RWPE1 (cell line): Measurements from ENCODE around the gene PUS7.

Source experiments
- CTCF ChIA-PET: fragments of 350-600 bp; sonication (Branson Sonifier 250); formaldehyde crosslinking; extraction: SDS; loops from one replicate; lab custom pipeline; 2021; lab: Yijun Ruan, JAX
- POLR2A ChIA-PET: fragments of 400-600 bp; formaldehyde crosslinking; extraction: SDS; loops from one replicate; lab custom pipeline; 2020; ENCODE audit warnings: antibody characterized with exemption; ENCODE audit not compliant: low non-redundant PET; lab: Yijun Ruan, JAX
- DNase-seq: peaks from one replicate; pipeline ENCODE4 v3.0.0; 2012; ENCODE audit warnings: low spot score
- H3K27ac ChIP-seq: fragments of 450-650 bp; 2 replicates; pipeline ENCODE4 v1.5.1; 2017
- TF ChIP-seq, protein P1 (sequence below): fragments of 450-650 bp; conservative IDR thresholded peaks from 2 replicates; pipeline ENCODE4 v1.5.1; 2017; ENCODE audit warnings: low read depth, mild to moderate bottlenecking

The PUS7 gene, protein sequence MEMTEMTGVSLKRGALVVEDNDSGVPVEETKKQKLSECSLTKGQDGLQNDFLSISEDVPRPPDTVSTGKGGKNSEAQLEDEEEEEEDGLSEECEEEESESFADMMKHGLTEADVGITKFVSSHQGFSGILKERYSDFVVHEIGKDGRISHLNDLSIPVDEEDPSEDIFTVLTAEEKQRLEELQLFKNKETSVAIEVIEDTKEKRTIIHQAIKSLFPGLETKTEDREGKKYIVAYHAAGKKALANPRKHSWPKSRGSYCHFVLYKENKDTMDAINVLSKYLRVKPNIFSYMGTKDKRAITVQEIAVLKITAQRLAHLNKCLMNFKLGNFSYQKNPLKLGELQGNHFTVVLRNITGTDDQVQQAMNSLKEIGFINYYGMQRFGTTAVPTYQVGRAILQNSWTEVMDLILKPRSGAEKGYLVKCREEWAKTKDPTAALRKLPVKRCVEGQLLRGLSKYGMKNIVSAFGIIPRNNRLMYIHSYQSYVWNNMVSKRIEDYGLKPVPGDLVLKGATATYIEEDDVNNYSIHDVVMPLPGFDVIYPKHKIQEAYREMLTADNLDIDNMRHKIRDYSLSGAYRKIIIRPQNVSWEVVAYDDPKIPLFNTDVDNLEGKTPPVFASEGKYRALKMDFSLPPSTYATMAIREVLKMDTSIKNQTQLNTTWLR

DNA sequence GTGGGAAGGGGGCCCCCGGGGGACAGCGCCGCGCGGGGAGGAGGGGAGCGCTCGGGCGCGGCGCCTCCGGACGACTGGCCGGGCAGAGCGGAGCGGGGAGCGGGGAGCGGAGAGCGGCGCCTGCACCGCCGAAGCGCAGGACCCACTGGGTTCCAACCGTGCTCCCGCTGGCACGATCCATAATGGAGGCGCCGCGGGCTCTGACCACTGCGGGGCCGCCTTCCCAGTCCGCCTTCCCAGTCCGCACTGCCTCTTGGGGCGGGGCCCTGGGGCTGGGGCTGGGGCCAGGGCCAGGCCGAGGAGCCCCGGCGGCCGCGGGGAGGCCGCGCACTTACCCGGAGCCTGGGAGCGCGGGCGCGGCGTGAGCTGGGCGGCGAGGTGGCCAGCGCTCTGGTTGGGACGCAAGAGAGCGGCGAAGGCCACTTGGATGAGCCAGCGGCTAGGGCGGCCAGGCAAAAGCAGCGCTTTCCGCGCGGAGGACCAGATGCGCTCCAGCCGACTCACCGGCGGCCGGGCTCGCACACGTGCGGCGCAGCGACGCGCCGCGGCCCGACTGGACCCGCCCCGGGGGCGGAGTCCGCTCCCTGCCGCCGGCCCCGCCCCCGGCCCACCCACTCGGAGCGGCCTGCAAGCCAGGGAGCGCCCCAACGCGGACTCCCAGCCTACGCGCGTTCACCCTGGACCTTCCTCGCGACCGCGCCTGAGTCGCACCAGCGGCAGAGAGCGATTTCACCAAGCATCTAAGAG is at the start of gene PUS7:
PUS7 (minus strand) TSS at position 555 of the 747 bp plus-strand sequence. CDS start 13,759 bp downstream, outside the sequence.
- TF ChIP-seq, protein P1, sequence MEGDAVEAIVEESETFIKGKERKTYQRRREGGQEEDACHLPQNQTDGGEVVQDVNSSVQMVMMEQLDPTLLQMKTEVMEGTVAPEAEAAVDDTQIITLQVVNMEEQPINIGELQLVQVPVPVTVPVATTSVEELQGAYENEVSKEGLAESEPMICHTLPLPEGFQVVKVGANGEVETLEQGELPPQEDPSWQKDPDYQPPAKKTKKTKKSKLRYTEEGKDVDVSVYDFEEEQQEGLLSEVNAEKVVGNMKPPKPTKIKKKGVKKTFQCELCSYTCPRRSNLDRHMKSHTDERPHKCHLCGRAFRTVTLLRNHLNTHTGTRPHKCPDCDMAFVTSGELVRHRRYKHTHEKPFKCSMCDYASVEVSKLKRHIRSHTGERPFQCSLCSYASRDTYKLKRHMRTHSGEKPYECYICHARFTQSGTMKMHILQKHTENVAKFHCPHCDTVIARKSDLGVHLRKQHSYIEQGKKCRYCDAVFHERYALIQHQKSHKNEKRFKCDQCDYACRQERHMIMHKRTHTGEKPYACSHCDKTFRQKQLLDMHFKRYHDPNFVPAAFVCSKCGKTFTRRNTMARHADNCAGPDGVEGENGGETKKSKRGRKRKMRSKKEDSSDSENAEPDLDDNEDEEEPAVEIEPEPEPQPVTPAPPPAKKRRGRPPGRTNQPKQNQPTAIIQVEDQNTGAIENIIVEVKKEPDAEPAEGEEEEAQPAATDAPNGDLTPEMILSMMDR: no peak
- peak; percentile 93 for DNase-seq
- CTCF ChIA-PET: no interaction called here
- POLR2A ChIA-PET: interaction anchor here (0.6 kb wide), 1 partner anchor 102 kb away, joined by 3 read pairs; no protein-coding TSS in a partner anchor
- H3K27ac ChIP-seq: peak within 1 kb of the TSS; percentile 88

DNA sequence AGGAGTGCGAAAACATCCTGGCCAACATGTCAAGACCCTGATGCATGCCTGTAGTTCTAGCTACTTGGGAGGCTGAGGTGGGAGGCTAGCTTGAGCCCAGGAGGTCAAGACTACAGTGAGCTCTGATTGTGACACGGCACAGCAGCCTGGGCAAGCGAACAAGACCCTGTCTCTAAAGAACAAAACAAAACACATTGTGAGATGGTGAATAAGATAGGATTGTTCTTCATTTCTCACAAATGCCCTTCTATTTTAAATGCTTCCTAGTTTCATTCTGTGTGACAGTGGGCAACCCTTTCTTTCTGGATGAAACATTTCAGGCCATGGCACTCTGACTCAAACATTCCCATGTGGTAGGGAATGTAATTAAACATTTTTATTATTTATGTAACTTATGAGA is 45.8 kb upstream of the PUS7 start:
- DNase-seq: no peak
- TF ChIP-seq, protein P1: no peak
- no peak overlapping the region for H3K27ac ChIP-seq
- CTCF ChIA-PET: interaction anchor here (0.6 kb wide), 1 partner anchor 527 kb away, joined by 3 read pairs; no protein-coding TSS in a partner anchor
- POLR2A ChIA-PET: no interaction called here

DNA sequence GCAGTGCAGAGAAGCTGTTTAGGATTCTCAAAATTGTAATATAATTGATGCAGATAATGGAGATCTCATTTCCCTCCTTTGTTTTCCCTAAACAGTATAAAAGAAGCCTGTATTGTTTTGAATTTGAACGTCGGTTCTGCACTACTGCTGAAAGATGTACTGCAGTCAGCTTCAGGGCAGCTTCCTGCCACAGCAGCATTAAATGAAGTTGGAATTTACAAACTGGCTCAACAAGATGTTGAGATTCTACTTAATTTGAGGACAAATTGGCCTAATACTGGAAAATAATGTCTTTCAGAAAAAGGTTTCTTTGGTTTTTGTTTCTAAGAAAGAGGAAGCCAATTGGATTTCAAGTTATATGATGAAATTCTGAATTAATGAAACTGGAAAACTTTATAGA is 45.0 kb upstream of the PUS7 start:
- no peak overlapping the region for H3K27ac ChIP-seq
- no peak for DNase-seq
- TF ChIP-seq, protein P1: no peak
- CTCF ChIA-PET: interaction anchor here (0.7 to 1.1 kb wide), 3 partner anchors 22 to 475 kb away, joined by 6 to 10 read pairs (median 9); no protein-coding TSS in a partner anchor
- POLR2A ChIA-PET: no interaction called here

DNA sequence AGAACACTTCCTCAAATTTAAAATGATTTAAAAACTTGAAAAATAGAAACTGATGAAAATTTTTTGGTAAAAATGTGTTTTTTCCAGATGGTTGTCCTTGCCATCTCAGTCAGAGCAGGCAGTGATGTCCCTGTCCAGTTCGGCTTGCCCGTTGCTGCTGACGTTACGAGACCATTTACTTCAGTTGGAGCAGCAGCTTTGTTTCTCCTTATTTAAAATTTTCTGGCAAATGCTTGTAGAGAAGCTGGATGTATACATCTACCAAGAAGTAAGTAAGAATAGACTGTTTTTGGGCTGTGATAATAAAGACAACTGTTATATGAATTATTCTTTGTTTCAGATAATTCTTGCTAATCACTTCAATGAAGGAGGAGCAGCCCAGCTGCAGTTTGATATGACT is 43.1 kb upstream of the PUS7 start:
- ChIA-PET CTCF (interaction anchor here (0.5 to 0.7 kb wide), 2 partner anchors 20 to 1586 kb away, joined by 4 read pairs; no protein-coding TSS in a partner anchor), POLR2A (no interaction called here)
- TF ChIP-seq, protein P1: no peak
- DNase-seq: no peak
- no peak overlapping the region for H3K27ac ChIP-seq

- POLR2A ChIA-PET: no interaction called here
- no peak for DNase-seq
- CTCF ChIA-PET: no interaction called here
- H3K27ac ChIP-seq: no peak overlapping the region
- TF ChIP-seq, protein P1: no peak
These were observed 37.9 kb upstream of the PUS7 start for GRCh38 chr7:105559926-105560325.

- no peak for DNase-seq
- CTCF ChIA-PET: no interaction called here
- H3K27ac ChIP-seq: no peak overlapping the region
- POLR2A ChIA-PET: no interaction called here
- TF ChIP-seq, protein P1: no peak
These were observed 16.3 kb upstream of the PUS7 start for GRCh38 chr7:105538339-105538738.
